Pons (tissue), 1 donor: ENCODE results near the gene YWHAB.

Source experiments
- DNase-seq: peaks from one replicate; pipeline ENCODE4 v3.0.0-alpha.2; 2016; ENCODE audit warnings: low spot score

YWHAB gene

DNA sequence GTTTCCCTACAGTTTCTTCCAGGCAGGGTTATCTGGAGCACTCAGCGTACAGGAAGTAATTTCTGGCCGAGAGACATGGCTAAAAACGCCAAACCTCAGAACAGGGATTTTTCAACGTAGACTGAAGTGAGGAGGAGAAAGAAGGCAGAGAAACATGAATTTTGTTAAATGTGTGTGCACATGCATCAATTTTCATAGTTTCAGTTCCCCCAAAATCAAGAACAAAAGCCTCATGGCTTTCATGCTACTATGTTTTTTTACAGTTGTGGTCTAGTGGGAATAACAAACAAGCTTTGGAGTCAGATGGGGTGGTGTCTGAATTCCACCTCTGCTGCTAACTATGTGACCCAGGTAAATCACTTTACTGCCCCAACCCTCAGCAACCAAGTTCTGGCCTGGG lies 69.8 kb downstream of the YWHAB start:
- no peak for DNase-seq

DNA sequence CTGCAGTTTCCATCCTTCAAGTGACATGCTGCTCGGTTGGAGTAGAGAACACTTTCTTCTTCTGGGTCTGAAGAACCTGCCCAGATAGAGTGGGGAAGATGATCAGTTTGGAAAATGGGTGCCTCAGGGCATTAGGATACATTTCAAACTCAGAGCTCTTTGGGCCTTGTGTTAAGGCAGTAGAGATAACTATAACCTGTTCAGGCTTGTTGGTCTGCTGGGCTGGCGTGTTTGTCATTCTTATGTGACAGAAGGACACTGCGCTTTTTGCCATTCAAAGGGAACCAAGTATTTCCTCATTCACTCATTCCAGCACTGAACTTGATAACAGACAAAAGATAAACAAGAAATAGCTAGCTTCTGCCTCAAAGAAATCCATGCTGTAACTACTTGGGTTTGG lies 70.9 kb downstream of the YWHAB start:
- no peak for DNase-seq
